Activated naive CD4-positive, alpha-beta T cell (primary cell): ENCODE measurements around the gene CDC42EP1.
"Not testable (repeated sequence)": the region's sequence is repeated elsewhere in the genome, so short reads cannot be mapped to it uniquely, and the experiment has no call there.

Experiments
- DNase-seq, 4 experiments: peaks; one replicate each; lab custom pipeline; 2025; lab: John Stamatoyannopoulos, UW

CDC42EP1 gene, protein sequence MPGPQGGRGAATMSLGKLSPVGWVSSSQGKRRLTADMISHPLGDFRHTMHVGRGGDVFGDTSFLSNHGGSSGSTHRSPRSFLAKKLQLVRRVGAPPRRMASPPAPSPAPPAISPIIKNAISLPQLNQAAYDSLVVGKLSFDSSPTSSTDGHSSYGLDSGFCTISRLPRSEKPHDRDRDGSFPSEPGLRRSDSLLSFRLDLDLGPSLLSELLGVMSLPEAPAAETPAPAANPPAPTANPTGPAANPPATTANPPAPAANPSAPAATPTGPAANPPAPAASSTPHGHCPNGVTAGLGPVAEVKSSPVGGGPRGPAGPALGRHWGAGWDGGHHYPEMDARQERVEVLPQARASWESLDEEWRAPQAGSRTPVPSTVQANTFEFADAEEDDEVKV

DNA sequence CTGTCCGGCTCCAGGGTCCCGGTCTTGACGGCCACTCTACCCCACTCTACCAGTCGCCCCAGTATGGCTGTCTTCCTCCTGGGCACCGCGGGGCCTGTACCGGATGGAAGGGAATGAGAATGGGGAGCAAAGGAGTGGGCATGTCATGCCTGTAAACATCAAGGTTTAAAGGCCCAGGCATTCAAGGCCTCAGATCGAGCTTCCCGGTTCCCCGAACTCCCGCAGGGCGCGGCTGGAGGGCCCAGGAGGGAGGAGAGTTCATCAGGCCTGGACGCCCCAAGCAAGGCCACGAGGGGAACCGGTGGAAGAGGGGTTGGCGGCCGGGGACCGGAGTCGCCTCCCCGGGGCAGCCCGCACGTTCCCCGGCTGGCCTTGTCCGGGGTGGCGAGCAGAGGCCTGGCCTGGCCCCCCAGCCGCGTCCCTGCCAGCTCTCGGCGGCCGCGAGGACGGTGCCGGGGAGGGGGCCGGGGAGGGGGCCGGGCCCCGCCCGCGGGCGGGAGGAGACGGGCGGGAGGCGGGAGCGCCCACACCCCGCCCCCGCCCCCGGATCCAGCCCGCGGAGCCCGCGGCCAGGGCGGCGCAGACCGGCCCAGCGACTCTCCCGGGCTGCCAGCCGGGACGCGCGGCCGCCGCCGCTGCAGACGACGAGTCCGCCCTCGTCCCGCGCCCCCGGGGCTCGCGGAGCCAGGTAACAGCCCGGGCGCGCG, at the start of gene CDC42EP1:
TSS of gene CDC42EP1 (plus strand) at position 580 of the 707 bp plus-strand sequence. CDS start 5,870 bp downstream, outside the sequence.
- no peak for DNase-seq

DNA sequence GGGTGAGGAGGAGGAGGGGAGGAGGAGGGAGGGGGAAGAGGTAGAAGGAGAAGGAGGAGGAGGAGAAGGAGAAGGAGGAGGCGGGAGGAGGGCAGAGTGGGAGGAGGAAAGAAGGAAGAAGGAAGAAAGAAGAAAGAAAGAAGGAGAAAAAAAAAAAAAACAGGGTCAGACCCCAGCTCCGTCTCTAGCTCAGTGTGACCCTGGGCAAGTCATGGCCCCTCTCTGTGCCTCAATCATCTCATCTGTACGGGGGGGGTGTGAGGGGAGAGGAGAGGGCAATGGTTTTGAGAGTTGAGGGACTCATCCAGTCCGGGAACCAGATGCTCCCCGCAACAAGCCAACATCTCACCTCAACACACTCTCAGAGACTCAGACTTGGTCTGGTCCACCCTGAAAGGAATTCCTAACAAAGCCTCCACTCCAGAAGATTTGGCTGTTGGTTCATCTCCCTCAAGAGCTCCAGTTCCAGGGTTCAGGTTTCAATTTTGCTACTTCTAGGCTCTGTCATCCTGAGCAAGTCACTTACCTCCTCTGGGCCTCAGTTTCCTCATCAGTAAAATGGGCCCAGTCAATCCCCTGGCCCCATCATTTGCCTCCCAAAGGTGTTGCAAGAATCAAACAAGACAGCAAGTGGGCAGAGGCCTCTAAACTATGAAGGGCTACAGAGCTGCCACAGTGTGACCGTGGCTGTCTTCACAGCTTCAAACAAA, 48.7 kb upstream of the CDC42EP1 start:
- DNase-seq: no peak

DNA sequence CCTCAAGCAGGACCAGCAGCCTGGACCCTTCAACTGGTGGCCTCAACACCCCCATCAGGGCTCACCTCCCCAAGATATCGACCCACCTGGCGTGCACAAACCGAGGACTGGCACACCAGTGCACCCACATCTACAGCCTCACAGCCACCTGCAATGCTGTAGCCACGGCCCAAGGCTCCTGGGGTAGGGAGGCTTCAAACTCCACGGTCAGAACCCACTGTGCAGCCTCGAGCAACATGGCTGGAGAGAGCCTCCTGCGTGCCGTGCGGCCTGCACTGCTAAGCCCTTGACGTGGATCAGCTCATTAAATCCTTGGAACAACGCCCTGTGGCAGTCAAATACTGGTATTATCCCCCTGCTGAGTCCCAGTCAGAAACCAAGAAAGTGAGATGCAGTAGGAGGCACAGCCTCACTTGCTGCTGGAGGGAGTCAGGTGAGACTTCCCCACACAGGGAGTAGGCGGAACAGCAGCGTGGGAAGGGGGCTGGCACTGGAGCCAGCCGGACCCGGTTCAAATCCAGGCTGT, 45.7 kb upstream of the CDC42EP1 start:
- DNase-seq: no peak

DNA sequence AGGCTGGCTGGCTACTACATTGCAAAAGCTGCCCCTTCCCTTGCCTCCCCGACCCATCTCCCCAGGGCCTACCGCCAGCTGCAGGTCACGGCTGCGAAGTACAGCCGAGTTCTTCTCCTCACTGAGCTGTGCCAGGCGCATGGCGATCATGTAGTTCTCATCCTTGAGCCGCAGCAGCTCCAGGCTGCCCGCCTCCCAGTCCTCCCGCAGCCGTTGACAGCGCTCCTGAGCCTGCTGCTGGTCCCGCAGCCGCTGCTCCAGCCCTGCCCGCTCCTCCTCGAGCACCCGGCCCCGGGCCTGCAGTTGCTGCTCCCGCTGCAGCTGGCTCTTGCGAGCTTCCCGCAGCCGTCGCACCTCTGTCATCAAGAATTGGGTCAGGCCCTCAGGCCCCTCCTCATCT, 44.4 kb upstream of the CDC42EP1 start:
- no peak for DNase-seq

DNA sequence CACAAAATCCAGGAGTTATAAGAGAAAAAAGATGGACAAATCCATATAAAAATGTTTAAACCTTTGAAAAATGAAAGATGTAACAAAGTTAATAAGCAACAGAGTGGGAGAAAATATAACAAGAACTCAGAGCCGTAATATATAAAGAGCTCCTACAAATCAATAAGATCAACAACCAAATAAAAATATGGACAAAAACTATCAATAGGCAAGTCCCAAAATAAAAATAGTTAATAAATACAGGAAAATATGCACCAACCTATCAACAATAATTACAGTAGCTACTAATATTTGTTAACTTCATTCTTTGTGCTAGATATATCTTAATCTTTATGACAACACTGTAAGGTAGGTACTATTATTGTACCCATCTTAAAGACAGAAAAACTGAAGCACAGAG, 43.8 kb upstream of the CDC42EP1 start:
- no peak for DNase-seq

DNA sequence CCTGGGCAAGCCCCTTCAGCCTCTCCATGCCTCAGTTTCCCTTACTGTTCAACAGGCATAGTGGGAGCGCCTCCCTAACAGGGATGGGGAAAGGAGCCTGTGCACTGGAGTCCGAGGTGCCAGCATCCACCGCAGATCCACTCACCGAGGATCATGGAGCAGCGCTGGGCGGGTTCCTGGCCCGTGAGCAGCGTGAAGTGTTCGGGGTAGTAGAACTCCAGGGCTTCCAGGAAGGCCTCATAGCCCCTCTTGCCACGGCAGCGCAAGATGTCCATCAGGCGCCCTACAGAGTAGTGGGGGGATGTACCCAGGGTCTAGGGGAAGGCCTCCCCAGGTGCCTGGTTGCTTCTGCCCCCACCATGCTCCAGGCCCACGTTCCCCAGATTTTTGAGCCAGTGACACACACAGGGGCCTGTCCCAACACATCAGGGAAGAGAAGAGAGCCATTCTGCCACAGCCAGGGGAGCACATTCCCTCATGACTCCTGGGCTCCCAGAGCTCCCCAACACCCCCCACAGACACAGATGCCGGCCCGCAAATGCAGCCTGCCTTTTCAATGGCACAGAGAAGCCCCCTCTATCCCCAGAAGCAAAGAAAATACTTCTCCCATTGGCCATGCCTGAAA, 42.3 kb upstream of the CDC42EP1 start:
- DNase-seq: no peak

DNA sequence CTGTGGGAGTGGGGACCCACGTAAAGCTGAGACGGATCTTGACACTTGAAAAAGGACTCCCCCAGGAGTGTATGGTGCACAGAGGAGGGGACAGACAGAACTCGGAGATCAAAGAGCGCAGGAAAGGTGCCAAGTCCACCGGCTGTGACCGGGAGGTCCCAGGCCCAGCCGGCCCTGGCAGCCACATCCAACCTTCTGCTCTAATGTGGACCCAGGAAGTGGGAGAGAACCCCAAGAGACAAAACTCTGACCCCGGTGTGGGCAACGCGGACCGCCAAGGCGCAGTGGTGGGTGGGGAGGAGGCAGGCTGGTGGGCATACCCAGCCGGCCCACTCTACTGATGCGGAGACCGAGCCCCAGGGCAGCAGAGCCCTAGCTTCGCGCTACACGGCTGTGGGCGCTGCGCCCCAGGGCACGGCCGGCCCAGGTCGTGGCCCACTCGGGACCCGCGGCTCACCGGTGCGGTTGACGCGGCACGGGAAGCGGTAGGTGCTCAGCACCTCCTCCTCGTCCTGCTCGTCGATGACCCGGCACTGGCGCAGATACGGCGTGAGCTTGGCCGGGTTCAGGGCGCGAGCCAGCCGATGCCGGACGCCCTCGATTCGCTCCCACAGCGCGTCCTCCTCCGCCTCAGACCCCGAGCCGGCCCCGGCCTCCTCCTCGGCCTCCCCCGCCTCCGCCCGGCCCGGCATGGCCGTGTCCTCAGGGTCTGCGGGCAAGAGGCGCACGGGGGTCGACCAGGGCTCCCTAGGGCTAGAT, 41.6 kb upstream of the CDC42EP1 start:
- DNase-seq: no peak

DNA sequence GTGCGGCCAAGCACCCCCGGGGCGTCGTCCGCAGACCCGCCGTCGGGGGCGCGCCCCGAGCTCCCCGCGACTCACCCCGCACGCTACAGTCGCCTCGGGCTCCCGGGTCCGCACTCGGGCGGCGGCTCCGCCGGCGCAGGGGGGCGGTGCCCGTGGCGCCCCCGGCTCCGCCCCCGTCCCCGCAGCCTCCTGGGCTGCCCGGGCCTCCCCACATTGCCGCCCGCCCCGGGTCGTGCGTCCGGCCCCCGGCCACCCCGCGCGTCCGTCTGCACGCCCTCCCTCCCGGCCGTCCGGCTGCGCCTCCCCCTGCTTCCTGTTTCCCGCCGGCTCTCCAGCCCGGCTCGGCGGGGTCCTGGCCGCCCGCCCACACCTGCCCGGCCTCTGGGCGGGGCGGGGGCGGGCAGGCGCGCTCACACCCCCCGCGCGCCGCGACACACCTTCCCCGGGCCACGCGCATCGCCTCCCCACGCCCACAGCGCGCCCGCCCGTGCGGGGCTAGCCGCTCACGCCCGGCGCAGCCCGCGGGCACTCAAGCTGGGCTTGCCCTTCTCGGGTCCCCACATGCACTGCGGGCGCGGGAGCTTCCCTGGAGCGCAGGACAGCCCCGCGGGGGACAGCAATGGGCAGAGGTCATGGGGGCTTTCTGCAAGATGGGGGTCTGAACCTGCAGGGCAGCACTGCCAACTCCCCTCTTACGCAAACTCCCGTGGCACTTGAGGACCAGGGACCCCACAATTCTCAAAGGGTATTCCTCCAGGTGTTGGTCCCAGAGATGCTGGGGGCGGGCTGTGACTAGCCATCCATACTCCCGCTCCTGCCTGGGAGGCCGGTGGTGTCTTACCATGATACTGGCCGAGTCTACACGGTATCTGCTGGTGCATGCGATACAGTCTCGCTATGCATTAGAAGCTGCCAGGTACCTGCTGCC, 40.7 kb upstream of the CDC42EP1 start, which contains the start of gene CARD10:
TSS of gene CARD10 (minus strand) at position 148 of the 928 bp plus-strand sequence. CDS start 215 bp downstream, outside the sequence.
- no peak for DNase-seq

DNA sequence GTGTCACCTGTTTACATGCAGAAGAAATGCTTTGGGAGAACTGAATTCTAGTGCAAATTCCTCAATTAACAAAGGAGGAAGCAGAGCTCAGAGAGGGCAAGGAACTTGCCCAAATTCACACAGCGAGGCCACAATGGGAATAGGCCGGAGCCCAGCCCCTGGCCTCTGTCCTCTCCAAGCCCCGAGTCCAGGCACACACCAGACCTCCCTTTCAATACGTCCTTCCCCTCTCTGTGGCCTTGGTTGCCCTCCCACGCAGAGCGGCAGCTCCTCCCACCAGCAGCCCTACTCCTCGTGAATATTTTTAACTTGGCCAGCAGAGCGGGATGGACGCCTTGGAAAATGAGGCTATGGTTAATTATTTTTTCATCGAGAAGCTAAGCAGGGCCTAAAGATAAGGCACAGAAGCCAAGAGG, 39.5 kb upstream of the CDC42EP1 start:
- DNase-seq: no peak

DNA sequence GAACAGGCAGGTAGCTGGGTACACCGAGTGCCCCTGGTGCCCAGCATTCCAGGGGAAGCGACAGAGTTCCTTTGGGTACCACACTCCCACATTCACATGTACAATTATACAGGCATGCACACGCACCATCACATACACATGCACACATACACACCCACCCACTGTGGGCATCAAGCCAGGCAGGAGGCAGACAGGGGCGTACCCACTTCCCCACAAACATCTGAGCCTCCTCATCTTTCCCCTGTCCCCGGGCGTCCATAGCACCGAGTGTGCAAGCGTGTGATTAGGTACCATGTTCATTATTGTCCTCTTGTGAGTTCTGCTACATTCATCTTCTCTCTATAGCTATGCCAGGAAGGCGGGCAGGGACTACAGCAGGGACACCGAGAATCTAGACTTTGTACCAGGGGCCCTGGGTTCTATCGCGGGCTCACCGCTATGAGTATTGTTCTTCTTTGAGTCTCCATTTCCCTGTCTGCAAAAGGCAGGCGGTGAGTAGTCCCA, 39.0 kb upstream of the CDC42EP1 start:
- DNase-seq: no peak

DNA sequence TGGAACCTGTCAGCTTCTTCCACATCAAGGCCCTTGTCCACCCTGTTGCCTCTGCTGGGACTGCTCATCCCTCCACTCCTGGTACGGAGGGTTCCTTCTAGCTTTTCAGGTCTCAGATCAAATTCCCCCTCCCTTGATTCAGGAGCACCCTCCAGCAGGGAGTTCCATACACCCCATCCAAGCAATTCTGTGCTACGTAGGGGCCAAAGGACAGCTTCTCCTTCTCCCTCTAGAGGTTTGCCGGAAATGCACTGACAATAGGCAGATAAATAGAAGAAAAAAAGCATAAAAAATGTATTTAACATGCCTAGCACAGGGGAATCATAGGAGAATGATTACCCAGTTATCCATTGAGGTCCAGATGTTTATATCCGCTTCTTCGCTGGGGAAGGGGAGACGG, 37.8 kb upstream of the CDC42EP1 start:
- no peak for DNase-seq

DNA sequence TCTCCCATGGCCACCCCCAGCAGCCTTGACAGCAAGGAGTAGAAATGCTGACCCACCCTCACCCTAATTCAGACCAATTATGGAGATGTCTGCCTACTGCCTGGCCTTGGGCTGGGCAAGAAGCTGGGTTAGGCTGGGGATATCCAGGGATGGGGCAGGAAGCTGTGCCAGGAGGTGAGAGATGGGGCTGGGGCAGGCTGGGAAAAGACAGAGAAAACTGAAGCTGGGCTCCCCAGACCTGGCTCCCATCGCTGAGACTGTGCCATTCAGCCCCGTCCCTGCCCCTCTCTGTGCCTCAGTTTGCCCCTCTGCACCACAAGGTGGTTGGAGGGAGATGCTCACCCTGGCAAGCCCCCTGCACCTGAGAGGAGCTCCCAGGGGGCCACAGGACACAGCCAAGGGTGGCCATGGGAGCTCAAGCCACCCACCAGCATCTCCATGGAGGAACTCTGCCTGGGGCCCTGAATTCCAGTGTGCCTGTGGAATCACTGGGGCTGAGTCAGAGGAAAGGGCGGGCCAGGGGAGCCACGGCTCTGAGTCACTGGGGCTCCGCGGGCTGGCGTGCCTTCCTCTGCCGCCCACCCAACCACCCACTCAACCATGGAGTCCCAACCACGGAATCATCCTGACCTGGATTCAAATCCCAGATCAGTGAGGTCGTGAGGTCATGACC, 35.1 kb upstream of the CDC42EP1 start:
- no peak for DNase-seq

DNA sequence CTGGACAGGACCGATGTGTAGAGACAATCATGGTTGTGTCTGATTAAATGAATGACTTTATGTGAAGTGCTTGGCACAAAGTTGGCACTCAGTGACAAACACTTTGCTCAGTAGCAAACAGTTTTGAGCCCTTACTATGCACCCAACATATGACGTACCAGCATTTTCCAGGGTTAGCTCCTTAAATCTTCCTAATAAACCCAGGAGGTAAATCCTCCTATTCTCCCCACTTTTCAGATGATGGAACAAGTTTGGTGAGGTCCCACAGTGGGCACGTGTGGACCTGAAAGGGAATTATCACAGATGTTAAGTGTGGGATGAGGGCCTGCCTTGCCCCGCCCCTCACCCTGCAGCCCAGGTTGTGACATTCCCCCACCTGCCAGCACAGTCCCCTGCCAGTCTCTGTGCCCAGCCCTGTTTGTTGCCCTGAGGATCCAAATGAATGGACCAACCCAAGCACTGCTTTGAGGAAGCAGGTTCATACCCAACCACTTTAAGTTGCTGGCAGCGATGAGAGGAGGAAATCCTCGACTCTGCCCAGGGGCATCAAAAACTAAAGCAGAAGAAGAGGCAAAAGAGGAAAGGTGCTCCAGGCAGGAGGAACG, 34.4 kb upstream of the CDC42EP1 start:
- no peak for DNase-seq

DNA sequence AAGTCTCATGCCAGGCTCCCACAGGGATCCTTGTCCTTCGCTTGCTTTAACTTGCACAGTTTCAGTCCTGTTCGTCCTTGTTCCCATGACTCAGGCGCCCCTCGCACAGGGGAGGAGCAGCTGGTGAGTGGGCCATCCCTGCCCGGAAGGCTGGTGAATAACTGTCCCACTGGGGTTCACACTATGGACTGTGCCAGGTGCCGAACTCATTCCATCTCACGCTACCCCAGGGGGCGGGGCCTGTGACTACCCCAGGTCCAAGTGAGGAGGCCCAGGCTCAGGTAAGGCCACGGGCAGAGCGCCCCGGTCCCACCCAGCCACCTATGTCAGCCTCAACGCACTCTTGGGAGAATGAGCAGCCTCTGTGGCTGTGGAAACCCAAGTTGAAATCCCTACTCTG, 33.9 kb upstream of the CDC42EP1 start:
- DNase-seq: no peak

DNA sequence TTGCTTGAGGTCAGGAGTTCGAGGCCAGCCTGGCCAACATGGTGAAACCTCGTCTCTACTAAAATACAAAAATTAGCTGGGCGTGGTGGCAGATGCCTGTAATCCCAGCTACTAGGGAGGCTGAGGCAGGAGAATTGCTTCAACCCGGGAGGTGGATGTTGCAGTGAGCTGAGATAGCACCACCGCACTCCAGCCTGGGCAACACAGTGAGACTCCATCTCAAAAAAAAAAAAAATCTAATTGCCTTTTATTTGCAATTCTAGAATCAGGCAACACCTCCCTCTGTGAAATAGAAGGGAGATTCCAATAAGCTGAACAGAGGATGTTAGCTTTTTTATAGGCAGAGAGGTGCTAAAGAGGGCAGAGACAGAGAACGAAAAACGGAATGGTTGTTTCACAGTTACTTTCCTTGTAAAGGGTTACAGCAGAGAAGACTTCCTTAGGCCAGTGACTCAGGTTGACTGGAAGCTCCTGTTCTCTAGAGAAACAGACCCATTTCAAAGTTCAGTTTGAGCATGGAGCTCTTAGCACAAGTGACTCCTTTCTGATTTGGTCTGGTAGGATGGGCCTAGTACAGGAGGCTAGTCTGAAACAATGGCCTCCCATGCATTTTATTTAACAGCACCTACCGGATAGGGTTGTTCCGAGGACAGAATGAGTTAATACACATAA, 33.1 kb upstream of the CDC42EP1 start:
- not testable (repeated sequence) for DNase-seq

DNA sequence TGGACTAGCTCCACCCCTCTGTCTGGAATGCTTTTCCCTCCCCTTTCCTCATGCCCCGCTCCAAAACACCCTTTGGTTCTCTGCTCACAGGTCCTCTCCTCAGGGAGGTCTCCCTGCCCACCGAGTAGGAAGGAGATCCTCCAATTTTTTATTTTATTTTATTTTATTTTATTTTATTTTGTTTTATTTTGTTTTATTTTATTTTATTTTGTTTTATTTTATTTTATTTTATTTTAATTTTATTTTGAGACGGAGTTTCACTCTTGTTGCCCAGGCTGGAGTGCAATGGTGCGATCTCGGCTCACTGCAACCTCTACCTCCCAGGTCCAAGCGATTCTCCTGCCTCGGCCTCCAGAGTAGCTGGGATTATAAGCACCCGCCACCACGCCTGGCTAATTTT, 32.3 kb upstream of the CDC42EP1 start:
- DNase-seq: not testable (repeated sequence)

DNA sequence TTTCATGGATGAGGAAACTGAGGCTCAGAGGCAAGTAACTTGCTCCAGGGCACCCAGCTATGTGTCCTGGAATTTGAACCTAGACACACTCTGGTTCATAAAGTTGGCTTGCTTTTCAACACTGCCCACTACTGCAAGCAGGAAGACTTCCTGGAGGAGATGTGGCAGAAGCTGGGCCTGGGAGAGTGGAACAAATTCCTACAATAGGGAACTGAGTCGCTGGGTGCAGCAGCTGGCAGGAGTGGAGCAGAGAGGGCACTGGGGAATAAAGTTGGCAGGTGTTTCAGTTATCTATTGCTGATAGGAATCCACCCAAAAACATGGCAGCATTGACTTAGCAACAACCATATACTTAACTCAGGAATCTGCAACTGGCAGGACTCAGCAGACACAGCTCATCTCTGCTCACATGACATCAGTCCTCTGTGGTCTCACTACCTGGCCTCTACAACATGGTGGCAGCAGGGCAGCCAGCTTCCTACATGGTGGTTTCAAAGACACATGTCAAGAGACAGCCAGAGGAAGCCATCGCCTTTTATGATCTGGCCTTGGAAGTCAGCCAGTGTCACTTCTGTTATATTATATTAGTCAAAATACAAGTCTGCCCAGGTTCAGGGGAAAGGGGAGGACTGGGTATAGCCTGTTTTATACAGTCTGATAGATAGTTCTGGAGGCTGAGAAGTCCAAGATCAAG, 30.5 kb upstream of the CDC42EP1 start:
- DNase-seq: no peak

DNA sequence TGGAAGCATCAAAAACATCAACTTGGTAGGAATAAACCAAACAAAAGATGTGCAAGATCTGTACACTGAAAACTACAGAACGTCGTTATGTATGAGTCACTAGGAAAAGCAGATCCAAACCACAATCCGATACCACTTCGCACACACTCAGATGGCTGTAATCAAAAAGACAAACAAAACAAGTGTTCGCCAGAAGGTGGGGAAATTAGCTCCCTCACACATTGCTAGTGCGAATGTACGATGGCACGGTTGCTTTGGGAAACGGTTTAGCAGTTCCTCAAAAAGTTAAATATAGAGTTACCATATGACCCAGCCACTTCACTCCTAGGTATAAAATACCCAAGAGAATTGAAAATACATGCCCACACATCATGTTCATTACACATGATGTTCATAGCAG, 26.3 kb upstream of the CDC42EP1 start:
- DNase-seq: no peak
